ENCODE results near the gene DNAJC4.

Gene DNAJC4

GRCh38 chr11:64229090-64229743, 1.1 kb upstream of the DNAJC4 start:
- no peak for DNase-seq (ENCODE audit: low spot score)

GRCh38 chr11:64229744-64230170, 591 bp upstream of the DNAJC4 start:
- no peak for DNase-seq (ENCODE audit: low spot score)

- DNase-seq (ENCODE audit: low spot score), result no peak
Measured at GRCh38 chr11:64230985-64231365, 627 bp downstream of the DNAJC4 start.

- no peak for DNase-seq (ENCODE audit: low spot score)
Measured at GRCh38 chr11:64231546-64231945, 1.2 kb downstream of the DNAJC4 start.

- DNase-seq (ENCODE audit: low spot score), result no peak
Measured at GRCh38 chr11:64232182-64232966, 2.0 kb downstream of the DNAJC4 start.

- no peak for DNase-seq (ENCODE audit: low spot score)
Measured at GRCh38 chr11:64232967-64233315, 2.6 kb downstream of the DNAJC4 start.

- DNase-seq (ENCODE audit: low spot score), result peak; percentile 69
Measured at GRCh38 chr11:64233913-64234586, 3.7 kb downstream of the DNAJC4 start, which contains the start of gene VEGFB. Gene VEGFB (plus strand): TSS chr11:64234584. CDS start chr11:64234834, 250 bp downstream.

- DNase-seq (ENCODE audit: low spot score), result peak; percentile 51
Measured at GRCh38 chr11:64234647-64235379, 4.5 kb downstream of the DNAJC4 start.

GRCh38 chr11:64235437-64236161, 5.3 kb downstream of the DNAJC4 start:
- DNase-seq (ENCODE audit: low spot score), result no peak

GRCh38 chr11:64237484-64237951, 7.2 kb downstream of the DNAJC4 start:
- no peak for DNase-seq (ENCODE audit: low spot score)

GRCh38 chr11:64238076-64238475, 7.7 kb downstream of the DNAJC4 start:
- no peak for DNase-seq (ENCODE audit: low spot score)

- DNase-seq (ENCODE audit: low spot score), result no peak
Measured at GRCh38 chr11:64238999-64239398, 8.7 kb downstream of the DNAJC4 start.

GRCh38 chr11:64239662-64240434, 9.5 kb downstream of the DNAJC4 start:
- no peak for DNase-seq (ENCODE audit: low spot score)

- DNase-seq (ENCODE audit: low spot score), result peak; percentile 99
Measured at GRCh38 chr11:64240435-64241240, 10.3 kb downstream of the DNAJC4 start, which contains the start of gene FKBP2. Gene FKBP2 (plus strand): TSS chr11:64241095. CDS start chr11:64242388, 1,293 bp downstream.

GRCh38 chr11:64241241-64241490, 10.8 kb downstream of the DNAJC4 start:
- DNase-seq (ENCODE audit: low spot score), result peak; percentile 97

GRCh38 chr11:64241491-64242374, 11.4 kb downstream of the DNAJC4 start:
- peak; percentile 66 for DNase-seq (ENCODE audit: low spot score)

- DNase-seq (ENCODE audit: low spot score), result no peak
Measured at GRCh38 chr11:64243236-64243854, 13.0 kb downstream of the DNAJC4 start.

GRCh38 chr11:64244107-64244506, 13.8 kb downstream of the DNAJC4 start:
- no peak for DNase-seq (ENCODE audit: low spot score)

- no peak for DNase-seq (ENCODE audit: low spot score)
Measured at GRCh38 chr11:64244966-64245365, 14.6 kb downstream of the DNAJC4 start.

Data from hepatic stellate cell (primary cell).